GM12872 (cell line): ENCODE measurements around the gene CYSLTR2.

Experiments used
- CTCF ChIP-seq: IDR thresholded peaks from 3 replicates; pipeline ENCODE4 v1.5.1; 2011; ENCODE audit warnings: low read depth, mild to moderate bottlenecking, low read length, moderate library complexity; ENCODE audit not compliant: insufficient read depth

CYSLTR2 gene

GRCh38 chr13:48654511-48654910, 782 bp downstream of the CYSLTR2 start:
- TF ChIP-seq CTCF: no peak

- TF ChIP-seq CTCF: no peak
These were observed 1.6 kb downstream of the CYSLTR2 start for GRCh38 chr13:48655291-48655690.

- no peak for TF ChIP-seq CTCF
These were observed 2.9 kb downstream of the CYSLTR2 start for GRCh38 chr13:48656608-48657007.

GRCh38 chr13:48660361-48661076, 6.8 kb downstream of the CYSLTR2 start:
- no peak for TF ChIP-seq CTCF

- TF ChIP-seq CTCF: no peak
These were observed 7.4 kb downstream of the CYSLTR2 start for GRCh38 chr13:48661107-48661506.

- TF ChIP-seq CTCF: no peak
These were observed 8.5 kb downstream of the CYSLTR2 start for GRCh38 chr13:48662226-48662625.

GRCh38 chr13:48667136-48667535, 13.4 kb downstream of the CYSLTR2 start:
- TF ChIP-seq CTCF: no peak
